Effector memory CD8-positive, alpha-beta T cell (primary cell): ENCODE data around the gene HIPK2.
A peak's percentile ranks its signal among the peaks of the same experiment; 100 is the strongest.

Experiments used
- ATAC-seq: fragments of 150-1000 bp; cut with Tn5 transposase; replicated peaks from 2 replicates; pipeline ENCODE4 v1.10.0; 2021; ENCODE audit warnings: mild to moderate bottlenecking, moderate library complexity
- DNase-seq, 3 experiments: peaks; one replicate each; pipeline ENCODE4 v3.0.0; 2021
- H3K27ac Mint-ChIP-seq, 2 donors: one replicate each; pipeline ENCODE4 v1.8.0; 2022; ENCODE audit warnings: mild to moderate bottlenecking in 2 of 2, mixed read lengths in 2 of 2, moderate library complexity in 2 of 2
- H3K27me3 Mint-ChIP-seq, 2 donors: one replicate each; pipeline ENCODE4 v1.8.0; 2022; ENCODE audit warnings: mixed read lengths in 2 of 2
- H3K36me3 Mint-ChIP-seq: one replicate; pipeline ENCODE4 v1.8.0; 2022; ENCODE audit warnings: mild to moderate bottlenecking, moderate library complexity, mixed read lengths; ENCODE audit not compliant: insufficient read depth
- H3K4me1 Mint-ChIP-seq, 2 donors: one replicate each; pipeline ENCODE4 v1.8.0; 2022; ENCODE audit warnings: low read depth in 2 of 2, mixed read lengths in 2 of 2
- H3K4me3 Mint-ChIP-seq, 2 donors: one replicate each; pipeline ENCODE4 v1.8.0; 2022; ENCODE audit warnings: mild to moderate bottlenecking in 2 of 2, mixed read lengths in 2 of 2, moderate library complexity in 2 of 2
- H3K9me3 Mint-ChIP-seq, 2 donors: one replicate each; pipeline ENCODE4 v1.8.0; 2022; ENCODE audit warnings: mixed read lengths in 2 of 2

The HIPK2 gene

GRCh38 chr7:139720705-139721231, 57.0 kb downstream of the HIPK2 start:
- H3K27me3 Mint-ChIP-seq: no peaks in the 10 kb centered on the region
- peak; percentile 42 for ATAC-seq
- no peaks in the 10 kb centered on the region for H3K9me3 Mint-ChIP-seq
- no peak overlapping the region for H3K4me3 Mint-ChIP-seq
- DNase-seq: no peak
- H3K4me1 Mint-ChIP-seq: peaks cover 3 to 4% of the 10 kb centered on the region in 2 donors
- peaks cover 14% of the 10 kb centered on the region for H3K36me3 Mint-ChIP-seq
- H3K27ac Mint-ChIP-seq: no peak overlapping the region

GRCh38 chr7:139720186-139720585, 57.6 kb downstream of the HIPK2 start:
- H3K27me3 Mint-ChIP-seq: no peaks in the 10 kb centered on the region
- H3K36me3 Mint-ChIP-seq: peaks cover 19% of the 10 kb centered on the region
- H3K4me1 Mint-ChIP-seq: peaks cover 0 to 6% of the 10 kb centered on the region in 2 donors
- no peaks in the 10 kb centered on the region for H3K9me3 Mint-ChIP-seq
- no peak overlapping the region for H3K4me3 Mint-ChIP-seq
- ATAC-seq: no peak
- DNase-seq: no peak
- H3K27ac Mint-ChIP-seq: no peak overlapping the region

DNA sequence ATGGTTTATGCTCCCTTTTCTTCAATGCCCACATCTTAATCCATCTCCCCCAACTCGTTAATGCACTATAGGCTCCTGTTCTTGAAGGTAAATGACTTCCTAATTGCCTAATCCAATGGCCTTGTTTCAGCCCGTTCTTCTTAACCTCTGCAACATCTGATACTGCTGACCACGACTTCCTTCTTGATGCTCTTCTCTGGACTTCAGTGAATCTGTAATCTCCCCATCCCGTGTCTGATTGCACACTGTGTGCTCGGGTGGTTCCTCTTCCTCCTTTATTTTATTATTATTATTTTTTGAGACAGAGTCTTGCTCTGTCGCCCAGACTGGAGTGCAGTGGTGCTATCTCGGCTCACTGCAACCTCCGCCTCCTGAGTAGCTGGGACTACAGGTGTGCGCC, 58.9 kb downstream of the HIPK2 start:
- ATAC-seq: no peak

GRCh38 chr7:139718141-139718540, 59.7 kb downstream of the HIPK2 start:
- H3K36me3 Mint-ChIP-seq: peaks cover 24% of the 10 kb centered on the region
- no peaks in the 10 kb centered on the region for H3K9me3 Mint-ChIP-seq
- H3K4me1 Mint-ChIP-seq: peaks cover 0 to 5% of the 10 kb centered on the region in 2 donors
- H3K27me3 Mint-ChIP-seq: no peaks in the 10 kb centered on the region
- ATAC-seq (no peak), DNase-seq (no peak)
- no peak overlapping the region for H3K27ac Mint-ChIP-seq
- no peak overlapping the region for H3K4me3 Mint-ChIP-seq

More for the DNA sequence above, 58.9 kb downstream of the HIPK2 start:
- Mint-ChIP-seq H3K4me3 (no peak overlapping the region), H3K4me1 (peaks cover 0 to 5% of the 10 kb centered on the region in 2 donors), H3K36me3 (peaks cover 24% of the 10 kb centered on the region), H3K27ac (no peak overlapping the region), H3K9me3 (no peaks in the 10 kb centered on the region), H3K27me3 (no peaks in the 10 kb centered on the region)
- DNase-seq: no peak

DNA sequence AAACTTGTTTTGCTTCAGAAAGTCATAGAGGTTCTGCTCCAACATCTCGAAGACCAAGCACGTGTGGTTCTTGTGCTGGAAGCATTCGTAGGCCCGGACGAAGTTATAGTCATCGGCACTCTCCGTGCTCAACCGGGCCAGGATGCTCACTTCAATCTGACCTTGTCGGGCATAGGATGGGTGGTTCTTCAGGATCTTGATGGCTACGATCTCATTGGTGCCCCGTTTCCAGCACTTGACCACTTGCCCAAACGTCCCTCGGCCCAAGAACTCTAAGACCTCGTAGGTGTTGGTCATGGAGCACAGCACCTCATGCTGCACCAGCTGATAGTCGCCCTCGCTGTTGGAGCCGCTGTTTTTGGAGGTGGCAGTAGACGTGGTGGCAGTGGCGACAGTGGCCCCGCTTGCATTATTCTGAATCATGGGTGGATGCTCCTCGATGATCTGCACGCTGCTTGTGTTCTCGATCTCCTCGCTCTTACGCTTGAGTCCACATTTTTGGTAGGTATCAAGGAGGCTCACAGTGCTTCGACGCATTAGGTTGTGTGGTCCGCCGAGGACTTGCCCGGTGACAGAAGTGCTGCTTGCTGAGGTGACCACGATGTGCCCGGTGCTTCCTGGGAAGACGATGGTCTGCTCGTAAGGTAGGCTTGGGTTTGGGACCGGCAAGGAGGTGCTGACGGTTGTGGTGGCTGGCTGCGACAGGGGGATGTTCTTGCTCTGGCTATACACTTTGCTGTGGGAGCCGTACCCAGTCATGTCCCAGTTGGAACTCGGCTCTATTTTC, 61.4 kb downstream of the HIPK2 start:
- Mint-ChIP-seq H3K27me3 (no peaks in the 10 kb centered on the region), H3K4me3 (no peak overlapping the region), H3K36me3 (peaks cover 26% of the 10 kb centered on the region), H3K4me1 (peaks cover 0 to 5% of the 10 kb centered on the region in 2 donors), H3K27ac (no peak overlapping the region), H3K9me3 (no peaks in the 10 kb centered on the region)
- DNase-seq (no peak), ATAC-seq (no peak)

DNA sequence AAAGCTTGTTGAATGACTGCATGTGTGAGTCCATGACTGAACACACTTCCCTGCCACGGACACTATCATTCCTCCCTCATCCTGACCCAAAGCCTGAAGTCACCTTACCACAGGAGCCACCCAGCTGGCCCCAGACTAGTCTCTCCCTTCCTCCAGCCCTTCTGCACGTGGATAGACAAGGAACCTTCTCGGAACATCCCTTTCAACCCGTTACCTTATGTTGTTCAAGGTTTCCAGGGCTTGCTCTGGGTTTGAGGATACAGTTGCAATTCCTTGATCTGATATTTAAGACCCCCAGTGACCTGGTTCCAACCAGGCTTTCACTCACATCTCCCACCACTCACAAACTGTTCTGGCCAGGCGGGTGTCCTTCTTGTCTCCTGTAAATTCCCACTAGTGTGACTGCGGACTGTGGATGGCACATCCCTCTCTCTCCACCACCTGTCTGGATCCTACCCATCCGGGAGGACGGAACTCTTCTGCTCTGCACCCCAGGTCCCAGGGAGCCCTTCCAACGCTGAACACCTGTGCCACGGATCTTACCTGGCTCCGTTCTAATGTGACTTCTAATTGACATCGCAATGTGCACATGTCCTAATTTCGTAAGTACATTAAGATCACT, 62.5 kb downstream of the HIPK2 start:
- H3K27me3 Mint-ChIP-seq: no peaks in the 10 kb centered on the region
- no peaks in the 10 kb centered on the region for H3K9me3 Mint-ChIP-seq
- ATAC-seq: no peak
- peak overlapping the region in 1 of 2 donors; percentile 48 for H3K4me3 Mint-ChIP-seq
- H3K27ac Mint-ChIP-seq: peak overlapping the region in 1 of 2 donors; percentile 71
- DNase-seq: no peak
- peaks cover 26% of the 10 kb centered on the region for H3K36me3 Mint-ChIP-seq
- H3K4me1 Mint-ChIP-seq: peaks cover 0 to 5% of the 10 kb centered on the region in 2 donors

DNA sequence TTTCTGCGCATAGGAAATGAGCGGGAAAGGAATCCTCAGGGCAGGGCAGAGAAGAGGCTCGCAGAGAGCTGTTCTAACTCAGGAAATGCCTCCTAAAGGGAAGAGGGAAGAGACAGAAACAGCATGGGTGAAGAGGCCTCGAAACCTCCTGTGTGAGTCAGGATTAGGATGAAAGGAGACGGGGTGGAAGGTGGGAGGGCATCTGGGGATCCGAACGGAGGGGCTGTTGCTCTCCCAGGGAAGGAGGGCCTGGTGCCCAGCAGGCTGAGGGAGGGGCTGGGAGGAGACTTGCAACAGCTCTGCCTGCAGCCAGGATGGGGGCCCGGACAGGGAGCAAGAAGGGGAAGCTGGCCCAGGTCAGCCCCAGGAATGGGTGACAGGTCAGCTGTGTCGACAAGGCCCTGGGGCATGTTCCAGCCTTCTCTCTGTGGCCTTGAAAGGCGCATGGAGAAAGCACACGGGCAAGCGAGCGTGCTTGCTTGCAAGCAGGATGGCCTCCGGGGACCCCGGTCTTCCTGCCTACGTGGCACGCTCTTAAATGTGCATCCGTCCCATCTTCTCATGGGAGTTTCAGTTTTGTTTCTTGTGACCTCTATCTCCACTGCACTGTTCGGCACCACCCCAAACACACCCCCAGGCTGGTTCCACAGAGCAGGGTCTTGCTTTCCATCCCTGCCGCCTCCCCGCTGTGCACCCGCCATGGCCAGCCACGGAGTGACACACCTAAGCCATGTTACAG, 63.5 kb downstream of the HIPK2 start:
- DNase-seq: no peak
- Mint-ChIP-seq H3K27me3 (no peaks in the 10 kb centered on the region), H3K4me3 (peak overlapping the region in 1 of 2 donors; percentile 54), H3K36me3 (peaks cover 26% of the 10 kb centered on the region), H3K9me3 (no peaks in the 10 kb centered on the region), H3K4me1 (peaks cover 0 to 5% of the 10 kb centered on the region in 2 donors), H3K27ac (peak overlapping the region in 1 of 2 donors; percentile 71)
- peak; percentile 65 for ATAC-seq

- Mint-ChIP-seq H3K4me1 (peaks cover 0 to 5% of the 10 kb centered on the region in 2 donors), H3K4me3 (peak overlapping the region in 1 of 2 donors; percentile 54), H3K9me3 (no peaks in the 10 kb centered on the region), H3K27ac (peak overlapping the region in 1 of 2 donors; percentile 71), H3K36me3 (peaks cover 26% of the 10 kb centered on the region), H3K27me3 (no peaks in the 10 kb centered on the region)
- DNase-seq (no peak), ATAC-seq (no peak)
These were observed 64.2 kb downstream of the HIPK2 start for GRCh38 chr7:139713526-139714162.

- peaks cover 26% of the 10 kb centered on the region for H3K36me3 Mint-ChIP-seq
- no peak overlapping the region for H3K4me3 Mint-ChIP-seq
- no peak for DNase-seq
- no peaks in the 10 kb centered on the region for H3K27me3 Mint-ChIP-seq
- no peak for ATAC-seq
- peaks cover 0 to 5% of the 10 kb centered on the region in 2 donors for H3K4me1 Mint-ChIP-seq
- H3K27ac Mint-ChIP-seq: peak overlapping the region in 1 of 2 donors; percentile 71
- no peaks in the 10 kb centered on the region for H3K9me3 Mint-ChIP-seq
These were observed 64.7 kb downstream of the HIPK2 start for GRCh38 chr7:139713061-139713460.

DNA sequence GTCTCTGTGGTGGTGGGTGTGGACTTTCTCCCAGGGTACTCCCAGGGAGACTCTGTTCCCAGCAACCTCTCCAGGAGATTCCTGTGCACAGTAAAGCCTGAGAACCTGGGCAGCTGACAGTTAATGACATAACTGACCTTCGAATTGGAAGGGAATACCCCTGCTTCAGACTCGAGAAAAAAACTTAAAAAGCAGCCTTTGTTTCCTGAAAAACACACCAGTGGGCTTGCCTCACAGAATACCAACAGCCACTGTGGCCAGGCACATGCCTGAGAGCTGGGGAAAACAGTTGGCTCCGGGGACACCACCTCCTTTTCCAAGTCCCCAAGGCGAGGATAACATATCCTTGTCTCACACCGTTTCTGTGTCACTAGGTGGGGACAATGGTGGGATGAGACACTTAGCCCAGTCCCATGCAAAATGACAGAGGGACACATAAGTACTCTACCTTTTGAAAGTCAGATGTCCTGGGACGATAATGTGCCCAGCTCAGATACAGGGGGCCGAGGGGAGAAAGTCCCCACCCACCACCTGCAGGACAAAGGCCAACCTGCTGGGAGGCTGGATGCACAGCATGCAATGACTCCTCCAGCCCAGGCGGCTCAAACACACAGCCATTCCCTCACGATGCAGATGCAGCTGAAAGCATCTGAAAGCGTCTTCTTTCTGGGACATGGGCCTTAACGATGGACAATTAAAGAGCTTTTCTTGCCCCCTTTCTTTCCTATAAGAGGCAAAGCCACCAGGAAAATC, 65.6 kb downstream of the HIPK2 start:
- Mint-ChIP-seq H3K4me3 (no peak overlapping the region), H3K36me3 (peaks cover 24% of the 10 kb centered on the region), H3K27me3 (no peaks in the 10 kb centered on the region), H3K9me3 (no peaks in the 10 kb centered on the region), H3K27ac (peak overlapping the region in 1 of 2 donors; percentile 71), H3K4me1 (peaks cover 0 to 5% of the 10 kb centered on the region in 2 donors)
- ATAC-seq (no peak), DNase-seq (no peak)

DNA sequence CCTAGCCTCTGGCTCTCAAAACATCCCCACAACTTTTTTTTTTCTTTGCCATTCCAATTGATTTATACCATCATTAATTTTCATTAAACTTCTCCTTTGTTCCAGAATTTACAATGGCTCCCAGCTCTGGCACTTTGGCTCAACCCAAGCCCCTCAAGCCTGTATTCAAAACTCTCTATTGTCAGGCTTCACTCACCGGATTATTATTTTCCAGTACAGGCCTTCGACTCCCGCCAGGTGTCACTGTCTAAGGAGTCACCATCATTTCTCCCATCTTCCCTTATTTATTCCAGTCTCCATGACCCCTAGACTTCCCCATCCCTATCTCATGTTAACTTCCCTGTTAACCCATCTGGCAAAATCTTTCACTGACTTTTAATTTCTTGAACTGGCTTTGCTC, 67.8 kb downstream of the HIPK2 start:
- H3K36me3 Mint-ChIP-seq: peaks cover 10% of the 10 kb centered on the region
- no peaks in the 10 kb centered on the region for H3K27me3 Mint-ChIP-seq
- H3K27ac Mint-ChIP-seq: peak overlapping the region in 1 of 2 donors; percentile 72
- H3K4me3 Mint-ChIP-seq: no peak overlapping the region
- H3K4me1 Mint-ChIP-seq: peaks cover under 1 to 2% of the 10 kb centered on the region in 2 donors
- DNase-seq (no peak), ATAC-seq (no peak)
- H3K9me3 Mint-ChIP-seq: no peaks in the 10 kb centered on the region

GRCh38 chr7:139709485-139709884, 68.3 kb downstream of the HIPK2 start:
- H3K4me1 Mint-ChIP-seq: peaks cover 4 to 6% of the 10 kb centered on the region in 2 donors
- no peaks in the 10 kb centered on the region for H3K27me3 Mint-ChIP-seq
- DNase-seq: no peak
- no peak overlapping the region for H3K4me3 Mint-ChIP-seq
- H3K36me3 Mint-ChIP-seq: peaks cover 5% of the 10 kb centered on the region
- no peaks in the 10 kb centered on the region for H3K9me3 Mint-ChIP-seq
- no peak for ATAC-seq
- peak overlapping the region in 1 of 2 donors; percentile 31 for H3K27ac Mint-ChIP-seq
